Mucosa of gallbladder (tissue), 1 donor: ENCODE data around the gene ULK4. TPM values are rescaled to one million over a fixed set of nuclear protein-coding genes. Genes with fewer than 3 reads are reported as not detected.
A peak's percentile ranks its signal among the peaks of the same experiment; 100 is the strongest.
"Not testable (repeated sequence)": the region's sequence is repeated elsewhere in the genome, so short reads cannot be mapped to it uniquely, and the experiment has no call there.

Source experiments
- DNase-seq: peaks from one replicate; pipeline ENCODE4 v3.0.0-alpha.2; 2020; ENCODE audit warnings: low spot score
- total RNA-seq: library from RNA; stranded (reverse); gene quantifications from one replicate; pipeline ENCODE4 v1.2.1, GENCODE V29; 2021
- donor health status: DM: no; HTN: no; CAD: no.

ULK4 gene
- total RNA-seq, 1 donor from 2014 or later: 9.8 TPM

GRCh38 chr3:41960826-41961750 is 815 bp downstream of the ULK4 start:
- peak; percentile 24 for DNase-seq

GRCh38 chr3:41956574-41956973 is 5.3 kb downstream of the ULK4 start:
- no peak for DNase-seq

- no peak for DNase-seq
These were observed 6.7 kb downstream of the ULK4 start for GRCh38 chr3:41955192-41955591.

- no peak for DNase-seq
These were observed 18.5 kb downstream of the ULK4 start for GRCh38 chr3:41943311-41943843.

- DNase-seq: no peak
These were observed 21.5 kb downstream of the ULK4 start for GRCh38 chr3:41940393-41940792.

GRCh38 chr3:41936384-41936783 is 25.5 kb downstream of the ULK4 start:
- DNase-seq: no peak

- DNase-seq: no peak
These were observed 28.7 kb downstream of the ULK4 start for GRCh38 chr3:41933154-41933676.

- DNase-seq: no peak
These were observed 29.4 kb downstream of the ULK4 start for GRCh38 chr3:41932464-41932863.

- no peak for DNase-seq
These were observed 41.4 kb downstream of the ULK4 start for GRCh38 chr3:41920406-41920965.

GRCh38 chr3:41915353-41915752 is 46.5 kb downstream of the ULK4 start:
- no peak for DNase-seq

- DNase-seq: no peak
These were observed 49.6 kb downstream of the ULK4 start for GRCh38 chr3:41912280-41912679.

- DNase-seq: no peak
These were observed 54.4 kb downstream of the ULK4 start for GRCh38 chr3:41907330-41908073.

GRCh38 chr3:41900265-41900664 is 61.6 kb downstream of the ULK4 start:
- DNase-seq: no peak

GRCh38 chr3:41898631-41899030 is 63.3 kb downstream of the ULK4 start:
- DNase-seq: no peak

GRCh38 chr3:41893977-41894376 is 67.9 kb downstream of the ULK4 start:
- peak; percentile 23 for DNase-seq

- DNase-seq: no peak
These were observed 73.4 kb downstream of the ULK4 start for GRCh38 chr3:41888368-41889076.

GRCh38 chr3:41882956-41883355 is 78.9 kb downstream of the ULK4 start:
- no peak for DNase-seq

- DNase-seq: peak; percentile 21
These were observed 80.6 kb downstream of the ULK4 start for GRCh38 chr3:41881233-41881821.

- DNase-seq: no peak
These were observed 81.5 kb downstream of the ULK4 start for GRCh38 chr3:41880387-41880786.

GRCh38 chr3:41877741-41878140 is 84.2 kb downstream of the ULK4 start:
- DNase-seq: not testable (repeated sequence)

- no peak for DNase-seq
These were observed 87.9 kb downstream of the ULK4 start for GRCh38 chr3:41874022-41874421.
